Ishikawa (cell line): ENCODE results near the gene ARHGAP42.

Experiments used
- EGR1 ChIP-seq: IDR thresholded peaks from 2 replicates; pipeline ENCODE4 v1.6.1; 2012
- EP300 ChIP-seq: IDR thresholded peaks from 2 replicates; pipeline ENCODE4 v1.6.1; 2012; ENCODE audit warnings: borderline replicate concordance
- FOXM1 ChIP-seq: IDR thresholded peaks from 2 replicates; pipeline ENCODE4 v1.6.1; 2012; ENCODE audit warnings: low read depth, borderline replicate concordance
- NFIC ChIP-seq: IDR thresholded peaks from 2 replicates; pipeline ENCODE4 v1.6.1; 2012
- TAF1 ChIP-seq: IDR thresholded peaks from 2 replicates; pipeline ENCODE4 v1.6.1; 2012; ENCODE audit warnings: low read depth, mild to moderate bottlenecking
- TEAD4 ChIP-seq: IDR thresholded peaks from 2 replicates; pipeline ENCODE4 v1.6.1; 2012
- YY1 ChIP-seq: IDR thresholded peaks from 2 replicates; pipeline ENCODE4 v1.6.1; 2012; ENCODE audit warnings: low read depth
- ZBTB7A ChIP-seq: IDR thresholded peaks from 2 replicates; pipeline ENCODE4 v1.6.1; 2012; ENCODE audit warnings: low read depth
- TF ChIP-seq, protein P1 (sequence below): IDR thresholded peaks from 2 replicates; pipeline ENCODE4 v1.6.1; 2012
- TF ChIP-seq, protein P2 (sequence below): IDR thresholded peaks from 2 replicates; pipeline ENCODE4 v1.6.1; 2012; ENCODE audit warnings: low read depth, mild to moderate bottlenecking

DNA sequence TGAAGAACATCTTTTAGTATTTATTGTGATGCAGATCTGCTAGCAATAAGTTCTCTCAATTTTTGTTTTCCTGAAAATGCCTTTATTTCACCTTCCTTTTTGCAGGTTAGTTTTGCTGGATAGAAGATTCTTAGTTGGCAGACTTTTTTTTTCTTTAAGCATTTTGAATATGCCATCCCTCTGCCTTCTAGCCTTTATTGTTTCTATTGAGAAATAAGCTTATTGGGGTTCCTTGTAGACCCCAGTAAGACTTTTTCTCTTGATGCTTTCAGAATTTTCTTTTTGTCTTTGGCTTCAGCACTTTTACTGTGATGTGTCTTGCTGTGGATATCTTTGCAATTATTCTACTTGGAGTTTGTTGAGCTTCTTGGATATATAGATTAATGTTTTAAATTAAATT is 281.9 kb downstream of the ARHGAP42 start:
- TF ChIP-seq, protein P1, sequence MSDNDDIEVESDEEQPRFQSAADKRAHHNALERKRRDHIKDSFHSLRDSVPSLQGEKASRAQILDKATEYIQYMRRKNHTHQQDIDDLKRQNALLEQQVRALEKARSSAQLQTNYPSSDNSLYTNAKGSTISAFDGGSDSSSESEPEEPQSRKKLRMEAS: no peak
- TF ChIP-seq EGR1 (no peak), YY1 (no peak), TAF1 (no peak), FOXM1 (no peak), EP300 (no peak), NFIC (no peak), TEAD4 (no peak), ZBTB7A (no peak)
- TF ChIP-seq, protein P2, sequence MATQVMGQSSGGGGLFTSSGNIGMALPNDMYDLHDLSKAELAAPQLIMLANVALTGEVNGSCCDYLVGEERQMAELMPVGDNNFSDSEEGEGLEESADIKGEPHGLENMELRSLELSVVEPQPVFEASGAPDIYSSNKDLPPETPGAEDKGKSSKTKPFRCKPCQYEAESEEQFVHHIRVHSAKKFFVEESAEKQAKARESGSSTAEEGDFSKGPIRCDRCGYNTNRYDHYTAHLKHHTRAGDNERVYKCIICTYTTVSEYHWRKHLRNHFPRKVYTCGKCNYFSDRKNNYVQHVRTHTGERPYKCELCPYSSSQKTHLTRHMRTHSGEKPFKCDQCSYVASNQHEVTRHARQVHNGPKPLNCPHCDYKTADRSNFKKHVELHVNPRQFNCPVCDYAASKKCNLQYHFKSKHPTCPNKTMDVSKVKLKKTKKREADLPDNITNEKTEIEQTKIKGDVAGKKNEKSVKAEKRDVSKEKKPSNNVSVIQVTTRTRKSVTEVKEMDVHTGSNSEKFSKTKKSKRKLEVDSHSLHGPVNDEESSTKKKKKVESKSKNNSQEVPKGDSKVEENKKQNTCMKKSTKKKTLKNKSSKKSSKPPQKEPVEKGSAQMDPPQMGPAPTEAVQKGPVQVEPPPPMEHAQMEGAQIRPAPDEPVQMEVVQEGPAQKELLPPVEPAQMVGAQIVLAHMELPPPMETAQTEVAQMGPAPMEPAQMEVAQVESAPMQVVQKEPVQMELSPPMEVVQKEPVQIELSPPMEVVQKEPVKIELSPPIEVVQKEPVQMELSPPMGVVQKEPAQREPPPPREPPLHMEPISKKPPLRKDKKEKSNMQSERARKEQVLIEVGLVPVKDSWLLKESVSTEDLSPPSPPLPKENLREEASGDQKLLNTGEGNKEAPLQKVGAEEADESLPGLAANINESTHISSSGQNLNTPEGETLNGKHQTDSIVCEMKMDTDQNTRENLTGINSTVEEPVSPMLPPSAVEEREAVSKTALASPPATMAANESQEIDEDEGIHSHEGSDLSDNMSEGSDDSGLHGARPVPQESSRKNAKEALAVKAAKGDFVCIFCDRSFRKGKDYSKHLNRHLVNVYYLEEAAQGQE: no peak
